SK-N-SH (cell line): ENCODE measurements around the gene JPH2.

Experiments
- CTCF ChIP-seq: fragments of 200-600 bp; sonication (generic); IDR thresholded peaks from 2 replicates; pipeline ENCODE4 v1.6.1; 2017; ENCODE audit warnings: antibody characterized with exemption, mild to moderate bottlenecking, moderate library complexity
- GABPA ChIP-seq: IDR thresholded peaks from 2 replicates; pipeline ENCODE4 v1.4.0; 2012; ENCODE audit warnings: low read depth, mild to moderate bottlenecking
- GATA2 ChIP-seq: sonication (generic); formaldehyde crosslinking; IDR thresholded peaks from 2 replicates; pipeline ENCODE4 v1.5.0; 2020; ENCODE audit warnings: mild to moderate bottlenecking, missing genetic modification reagents
- POLR2AphosphoS5 ChIP-seq: IDR thresholded peaks from 2 replicates; pipeline ENCODE4 v1.6.1; 2012; ENCODE audit warnings: low read depth, low read length
- RCOR1 ChIP-seq: fragments of 150-350 bp; IDR thresholded peaks from 2 replicates; pipeline ENCODE4 v1.6.1; 2017; ENCODE audit warnings: antibody characterized with exemption, low read length
- USF2 ChIP-seq: fragments of 150-350 bp; IDR thresholded peaks from 2 replicates; pipeline ENCODE4 v1.6.1; 2017; ENCODE audit warnings: antibody characterized with exemption, low read length, low read depth, borderline replicate concordance
- TF ChIP-seq, protein P1 (sequence below): fragments of 150-350 bp; IDR thresholded peaks from 2 replicates; pipeline ENCODE4 v1.6.1; 2016; ENCODE audit warnings: mild to moderate bottlenecking, low read depth, low read length

GRCh38 chr20:44157061-44157460 is 29.9 kb downstream of the JPH2 start:
- TF ChIP-seq GABPA (no peak), RCOR1 (no peak), GATA2 (CRISPR knock-in tag) (no peak), CTCF (no peak), USF2 (no peak), POLR2AphosphoS5 (no peak)
- TF ChIP-seq, protein P1, sequence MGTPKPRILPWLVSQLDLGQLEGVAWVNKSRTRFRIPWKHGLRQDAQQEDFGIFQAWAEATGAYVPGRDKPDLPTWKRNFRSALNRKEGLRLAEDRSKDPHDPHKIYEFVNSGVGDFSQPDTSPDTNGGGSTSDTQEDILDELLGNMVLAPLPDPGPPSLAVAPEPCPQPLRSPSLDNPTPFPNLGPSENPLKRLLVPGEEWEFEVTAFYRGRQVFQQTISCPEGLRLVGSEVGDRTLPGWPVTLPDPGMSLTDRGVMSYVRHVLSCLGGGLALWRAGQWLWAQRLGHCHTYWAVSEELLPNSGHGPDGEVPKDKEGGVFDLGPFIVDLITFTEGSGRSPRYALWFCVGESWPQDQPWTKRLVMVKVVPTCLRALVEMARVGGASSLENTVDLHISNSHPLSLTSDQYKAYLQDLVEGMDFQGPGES: no peak
